ENCODE results near the gene ATF2. TPM values are rescaled to one million over a fixed set of nuclear protein-coding genes. Genes with fewer than 3 reads are reported as not detected.

ATF2 gene
- total and polyA plus RNA-seq, 2 donors (not counting 3 experiments of a cell fraction or from before 2014, with no cell fraction given): 36.3 to 57.1 TPM

- dilution Hi-C loops (cut with MboI; ENCODE audit: extremely low pct_ligation_motif_present, low sequenced_read_pairs) (no loop called here), intact Hi-C loops (cut with micrococcal nuclease) (no loop called here)
- no peaks in the 10 kb centered on the region for H3K79me2 ChIP-seq (ENCODE audit: control insufficient read depth, insufficient read depth, low read length)
- DNase-seq (ENCODE audit: low read depth, low spot score) (no peak), FAIRE-seq (no peak)
- no peaks in the 10 kb centered on the region for H3K4me1 ChIP-seq (ENCODE audit: control insufficient read depth, extremely low read depth, insufficient read depth, low read length)
- H4K20me1 ChIP-seq (replicated peaks; ENCODE audit: control insufficient read depth, extremely low read depth, insufficient read depth, low read length): no peaks in the 10 kb centered on the region
- no peak overlapping the region for H3K9ac ChIP-seq (replicated peaks; ENCODE audit: extremely low read depth, insufficient read depth, low read length)
- no peaks in the 10 kb centered on the region for H3K9me1 ChIP-seq (replicated peaks; ENCODE audit: control insufficient read depth, extremely low read depth, insufficient read depth, low read length)
- H2AFZ ChIP-seq (ENCODE audit: low read depth, low read length): no peak overlapping the region
- TF ChIP-seq GATA2 (IDR thresholded peaks at IDR 0.05; ENCODE audit: insufficient read depth, insufficient read length, low read depth, low read length) (no peak), POLR2A (IDR thresholded peaks at IDR 0.05; ENCODE audit: low read depth, low read length) (no peak), EZH2 (IDR thresholded peaks at IDR 0.05; ENCODE audit: borderline replicate concordance, low read depth, low read length, severe bottlenecking) (no peak), JUN (IDR thresholded peaks at IDR 0.05; ENCODE audit: borderline replicate concordance, insufficient read depth, insufficient read length, low read depth) (no peak), POLR2AphosphoS5 (IDR thresholded peaks at IDR 0.05; ENCODE audit: insufficient read depth, low read depth, low read length) (no peak), MYC (IDR thresholded peaks at IDR 0.05; ENCODE audit: low read depth, low read length) (no peak), FOS (IDR thresholded peaks at IDR 0.05; ENCODE audit: borderline replicate concordance, insufficient read depth, low read length) (no peak)
- TF ChIP-seq, protein P1, sequence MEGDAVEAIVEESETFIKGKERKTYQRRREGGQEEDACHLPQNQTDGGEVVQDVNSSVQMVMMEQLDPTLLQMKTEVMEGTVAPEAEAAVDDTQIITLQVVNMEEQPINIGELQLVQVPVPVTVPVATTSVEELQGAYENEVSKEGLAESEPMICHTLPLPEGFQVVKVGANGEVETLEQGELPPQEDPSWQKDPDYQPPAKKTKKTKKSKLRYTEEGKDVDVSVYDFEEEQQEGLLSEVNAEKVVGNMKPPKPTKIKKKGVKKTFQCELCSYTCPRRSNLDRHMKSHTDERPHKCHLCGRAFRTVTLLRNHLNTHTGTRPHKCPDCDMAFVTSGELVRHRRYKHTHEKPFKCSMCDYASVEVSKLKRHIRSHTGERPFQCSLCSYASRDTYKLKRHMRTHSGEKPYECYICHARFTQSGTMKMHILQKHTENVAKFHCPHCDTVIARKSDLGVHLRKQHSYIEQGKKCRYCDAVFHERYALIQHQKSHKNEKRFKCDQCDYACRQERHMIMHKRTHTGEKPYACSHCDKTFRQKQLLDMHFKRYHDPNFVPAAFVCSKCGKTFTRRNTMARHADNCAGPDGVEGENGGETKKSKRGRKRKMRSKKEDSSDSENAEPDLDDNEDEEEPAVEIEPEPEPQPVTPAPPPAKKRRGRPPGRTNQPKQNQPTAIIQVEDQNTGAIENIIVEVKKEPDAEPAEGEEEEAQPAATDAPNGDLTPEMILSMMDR (IDR thresholded peaks at IDR 0.05; ENCODE audit: extremely low read depth in 1 of 2, insufficient read depth in 1 of 2, low read depth in 1 of 2, low read length in 2 of 2): no peak
- TF ChIP-seq, protein P2, sequence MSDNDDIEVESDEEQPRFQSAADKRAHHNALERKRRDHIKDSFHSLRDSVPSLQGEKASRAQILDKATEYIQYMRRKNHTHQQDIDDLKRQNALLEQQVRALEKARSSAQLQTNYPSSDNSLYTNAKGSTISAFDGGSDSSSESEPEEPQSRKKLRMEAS (IDR thresholded peaks at IDR 0.05; ENCODE audit: insufficient read depth, insufficient read length): no peak
- H3K4me3 ChIP-seq (replicated peaks in 1 of 3; ENCODE audit: insufficient read depth in 1 of 3, low read depth in 1 of 3, low read length in 3 of 3): no peak overlapping the region
- BruUV-seq (replicated peaks): no TSS peak
- no peaks in the 10 kb centered on the region for H3K27me3 ChIP-seq (ENCODE audit: control insufficient read depth in 2 of 2, insufficient read depth in 2 of 2, low read length in 2 of 2)
- H3K27ac ChIP-seq (ENCODE audit: insufficient read depth, low read depth, low read length): no peak overlapping the region
- no peak overlapping the region for H3K4me2 ChIP-seq (ENCODE audit: insufficient read depth, low read length)
- no peaks in the 10 kb centered on the region for H3K9me3 ChIP-seq (replicated peaks; ENCODE audit: control insufficient read depth, insufficient read depth, low read length)
- POLR2A ChIA-PET: no interaction called here
- CTCF ChIA-PET: interaction anchor here (0.8 to 1.2 kb wide), 2 partner anchors 17 to 255 kb away, joined by 3 to 4 read pairs; no protein-coding TSS in a partner anchor
- no peaks in the 10 kb centered on the region for H3K36me3 ChIP-seq (ENCODE audit: control insufficient read depth in 2 of 2, extremely low read depth in 1 of 2, insufficient read depth in 2 of 2, low read length in 2 of 2)
Observed at GRCh38 chr2:175026385-175026784, 141.6 kb downstream of the ATF2 start.

All from endothelial cell of umbilical vein (primary cell).